H1 (cell line): ENCODE measurements around the gene AMZ1. TPM values are rescaled to one million over a fixed set of nuclear protein-coding genes. Genes with fewer than 3 reads are reported as not detected.

Source experiments
- CTCF ChIA-PET: fragments of 300-600 bp; sonication (Branson Sonifier 250); formaldehyde crosslinking; loops from one replicate; lab custom pipeline; 2021; ENCODE audit not compliant: partially characterized antibody; lab: Charles Lee
- POLR2A ChIA-PET: fragments of 300-600 bp; sonication (Branson Sonifier 250); formaldehyde crosslinking; loops from one replicate; lab custom pipeline; 2021; ENCODE audit warnings: inconsistent platforms; ENCODE audit not compliant: partially characterized antibody; lab: Charles Lee
- DNase-seq, 2 experiments: peaks; one replicate each; pipeline versions ENCODE4 v3.0.0 to v3.0.0-alpha.2; 2010 to 2022; ENCODE audit warnings: low spot score in 2 of 2, low read depth in 1 of 2, mixed read lengths in 1 of 2
- FAIRE-seq: peaks from 2 replicates; lab custom pipeline; 2011; peaks lifted over from hg19 to GRCh38; lab: Jason Lieb, UNC
- H2AFZ ChIP-seq: 2 replicates; pipeline ENCODE4 v1.8.1; 2012; ENCODE audit warnings: low read length, inconsistent platforms
- H2AK5ac ChIP-seq: 2 replicates; pipeline ENCODE4 v1.6.1; 2013; ENCODE audit warnings: low read depth, low read length
- H2BK120ac ChIP-seq: replicated peaks from 2 replicates; pipeline ENCODE3; 2013; ENCODE audit warnings: low read depth, low read length, inconsistent platforms
- H2BK12ac ChIP-seq: 2 replicates; pipeline ENCODE4 v1.6.1; 2013; ENCODE audit warnings: low read depth, low read length
- H2BK15ac ChIP-seq: 2 replicates; pipeline ENCODE4 v1.6.1; 2013; ENCODE audit warnings: low read length
- H2BK20ac ChIP-seq: 2 replicates; pipeline ENCODE4 v1.6.1; 2013; ENCODE audit warnings: low read length
- H2BK5ac ChIP-seq: 2 replicates; pipeline ENCODE4 v1.6.1; 2013; ENCODE audit warnings: low read depth, low read length
- H3K14ac ChIP-seq: 2 replicates; pipeline ENCODE4 v1.6.1; 2013; ENCODE audit warnings: inconsistent platforms; ENCODE audit not compliant: insufficient read length
- H3K18ac ChIP-seq: 2 replicates; pipeline ENCODE4 v1.6.1; 2013; ENCODE audit warnings: low read length; ENCODE audit errors: extremely low read depth
- H3K23ac ChIP-seq: 2 replicates; pipeline ENCODE4 v1.6.1; 2013; ENCODE audit warnings: inconsistent platforms; ENCODE audit not compliant: insufficient read length
- H3K23me2 ChIP-seq: 2 replicates; pipeline ENCODE4 v1.6.1; 2013; ENCODE audit warnings: low read depth, low read length
- H3K27ac ChIP-seq: 2 replicates; pipeline ENCODE4 v1.6.1; 2011; ENCODE audit warnings: low read depth, low read length, inconsistent platforms
- H3K27me3 ChIP-seq, 4 experiments: replicated peaks in 1 of 4; 1 replicate in 1 of 4; 2 replicates in 3 of 4; pipeline versions ENCODE4 v1.6.1 to v1.8.1; 2011 to 2013; ENCODE audit warnings: low read length in 3 of 4, mild to moderate bottlenecking in 3 of 4, inconsistent platforms in 2 of 4, mixed read lengths in 2 of 4, moderate library complexity in 1 of 4; ENCODE audit not compliant: control insufficient read depth in 3 of 4, insufficient read depth in 3 of 4; ENCODE audit errors: extremely low read depth in 1 of 4
- H3K36me3 ChIP-seq, 4 experiments: 2 replicates each; pipeline versions ENCODE4 v1.6.1 to v1.8.1; 2011 to 2013; ENCODE audit warnings: mild to moderate bottlenecking in 4 of 4, low read length in 3 of 4, moderate library complexity in 2 of 4, control low read depth in 1 of 4, inconsistent platforms in 1 of 4; ENCODE audit not compliant: insufficient read depth in 4 of 4, control insufficient read depth in 2 of 4
- H3K4ac ChIP-seq: replicated peaks from 2 replicates; pipeline ENCODE3; 2013; ENCODE audit warnings: low read length, low read depth, mixed read lengths, inconsistent platforms; ENCODE audit not compliant: insufficient read length
- H3K4me1 ChIP-seq, 4 experiments: replicated peaks in 1 of 4; 1 replicate in 1 of 4; 2 replicates in 3 of 4; pipeline versions ENCODE4 v1.6.1 to v1.8.1; 2011 to 2013; ENCODE audit warnings: low read length in 3 of 4, inconsistent platforms in 2 of 4, mixed read lengths in 1 of 4; ENCODE audit not compliant: insufficient read depth in 4 of 4, control insufficient read depth in 3 of 4
- H3K4me2 ChIP-seq, 2 experiments: 2 replicates each; pipeline versions ENCODE4 v1.6.1 to v1.8.1; 2011 to 2013; ENCODE audit warnings: low read depth in 2 of 2, low read length in 2 of 2, control low read depth in 1 of 2, inconsistent platforms in 1 of 2, mild to moderate bottlenecking in 1 of 2; ENCODE audit not compliant: insufficient read depth in 1 of 2
- H3K4me3 ChIP-seq, 4 experiments: fragments of 200-600, 300-600 bp in 1 of 4; sonication (generic), shearing (Covaris generic), sonication (Bioruptor Twin) in 1 of 4; 2 replicates each; pipeline versions ENCODE4 v1.5.1 to v1.8.1; 2011 to 2016; ENCODE audit warnings: low read length in 4 of 4, low read depth in 3 of 4, control low read depth in 2 of 4, inconsistent platforms in 2 of 4, mild to moderate bottlenecking in 2 of 4, mixed read lengths in 1 of 4, moderate library complexity in 1 of 4; ENCODE audit not compliant: insufficient read depth in 2 of 4; ENCODE audit errors: extremely low read depth in 1 of 4
- H3K56ac ChIP-seq: replicated peaks from 2 replicates; pipeline ENCODE3; 2013; ENCODE audit warnings: low read depth, mild to moderate bottlenecking, mixed read lengths, low read length, inconsistent platforms; ENCODE audit not compliant: insufficient read length
- H3K79me1 ChIP-seq: 2 replicates; pipeline ENCODE4 v1.6.1; 2013; ENCODE audit warnings: low read depth, low read length, control low read depth
- H3K79me2 ChIP-seq, 2 experiments: 2 replicates each; pipeline versions ENCODE4 v1.6.1 to v1.8.1; 2012 to 2013; ENCODE audit warnings: low read length in 2 of 2, mild to moderate bottlenecking in 2 of 2, inconsistent platforms in 1 of 2; ENCODE audit not compliant: insufficient read depth in 2 of 2, control insufficient read depth in 1 of 2
- H3K9ac ChIP-seq, 4 experiments: replicated peaks in 1 of 4; 1 replicate in 1 of 4; 2 replicates in 3 of 4; pipeline versions ENCODE4 v1.6.1 to v1.8.1; 2011 to 2013; ENCODE audit warnings: low read depth in 3 of 4, low read length in 3 of 4, control low read depth in 2 of 4, mild to moderate bottlenecking in 2 of 4, moderate library complexity in 2 of 4, inconsistent platforms in 1 of 4; ENCODE audit errors: extremely low read depth in 1 of 4
- H3K9me3 ChIP-seq, 2 experiments: 2 replicates each; pipeline versions ENCODE4 v1.6.1 to v1.8.1; 2012 to 2013; ENCODE audit warnings: mild to moderate bottlenecking in 2 of 2, moderate library complexity in 2 of 2, control low read depth in 1 of 2, inconsistent platforms in 1 of 2, low read depth in 1 of 2, low read length in 1 of 2, mixed read lengths in 1 of 2; ENCODE audit not compliant: insufficient read depth in 2 of 2
- H4K20me1 ChIP-seq, 2 experiments: replicated peaks in 1 of 2; 2 replicates each; pipeline versions ENCODE3 to v1.8.1; 2011 to 2013; ENCODE audit warnings: inconsistent platforms in 2 of 2, low read length in 2 of 2, mild to moderate bottlenecking in 1 of 2; ENCODE audit not compliant: insufficient read depth in 2 of 2, control insufficient read depth in 1 of 2
- H4K5ac ChIP-seq: 2 replicates; pipeline ENCODE4 v1.6.1; 2013; ENCODE audit warnings: low read length, low read depth, mixed read lengths, inconsistent platforms; ENCODE audit not compliant: insufficient read length
- H4K8ac ChIP-seq: 2 replicates; pipeline ENCODE4 v1.8.0; 2013; ENCODE audit warnings: mild to moderate bottlenecking, moderate library complexity, low read length, inconsistent platforms; ENCODE audit not compliant: insufficient read depth; ENCODE audit errors: extremely low read depth
- H4K91ac ChIP-seq: replicated peaks from 2 replicates; pipeline ENCODE3; 2013; ENCODE audit warnings: low read length, mixed read lengths, inconsistent platforms; ENCODE audit not compliant: insufficient read length
- CHD2 ChIP-seq: IDR thresholded peaks from 2 replicates; pipeline ENCODE4 v1.6.1; 2012; ENCODE audit warnings: low read length, improper control_type of control experiment
- CTCF ChIP-seq, 3 experiments: IDR thresholded peaks; 1 replicate in 2 of 3; 2 replicates in 1 of 3; pipeline versions ENCODE4 v1.5.1 to v1.6.1; 2011; ENCODE audit warnings: low read length in 3 of 3, mild to moderate bottlenecking in 3 of 3, inconsistent platforms in 2 of 3, low read depth in 1 of 3, moderate library complexity in 1 of 3; ENCODE audit not compliant: insufficient read depth in 1 of 3; ENCODE audit errors: control extremely low read depth in 1 of 3
- GABPA ChIP-seq: IDR thresholded peaks from 2 replicates; pipeline ENCODE4 v1.6.1; 2011; ENCODE audit warnings: mild to moderate bottlenecking, low read length, moderate library complexity, borderline replicate concordance; ENCODE audit not compliant: insufficient read depth
- NRF1 ChIP-seq: IDR thresholded peaks from 2 replicates; pipeline ENCODE4 v1.6.1; 2011; ENCODE audit warnings: mild to moderate bottlenecking, low read depth, low read length, improper control_type of control experiment
- RAD21 ChIP-seq, 2 experiments: IDR thresholded peaks in 1 of 2; conservative IDR thresholded peaks in 1 of 2; 2 replicates each; pipeline ENCODE4 v1.6.1; 2011; ENCODE audit warnings: low read depth in 2 of 2, low read length in 2 of 2, improper control_type of control experiment in 1 of 2, inconsistent platforms in 1 of 2, mild to moderate bottlenecking in 1 of 2, moderate library complexity in 1 of 2
- YY1 ChIP-seq: IDR thresholded peaks from 2 replicates; pipeline ENCODE4 v1.6.1; 2011; ENCODE audit warnings: low read depth, mild to moderate bottlenecking, low read length
- WGBS, 2 experiments: shearing (Covaris generic) in 1 of 2; methylation state at CpG; one replicate each; pipeline versions ENCODE4 v1.1.6 to v1.1.7; 2013 to 2015; ENCODE audit warnings: low lambda C conversion rate in 2 of 2, mixed read lengths in 2 of 2, inconsistent platforms in 1 of 2, low coverage in 1 of 2, missing lambda C conversion rate in 1 of 2; ENCODE audit not compliant: insufficient replicate concordance in 2 of 2, insufficient coverage in 1 of 2, insufficient read length in 1 of 2; ENCODE audit errors: extremely low coverage in 1 of 2, missing lambda C conversion rate in 1 of 2; 5-methylcytosine and 5-hydroxymethylcytosine counted together
- polyA plus RNA-seq, 7 experiments: library from polyadenylated mRNA; depleted of rRNA in 3 of 7; stranded (reverse) in 5 of 7; unstranded in 2 of 7; fragments of >200 nt in 5 of 7; fragments of 200-250 nt in 2 of 7; gene quantifications; 1 replicate in 5 of 7; 2 replicates in 1 of 7; 4 replicates in 1 of 7; pipeline versions ENCODE4 v1.2.1 to v1.2.3, GENCODE V29; 2011 to 2013; ENCODE audit warnings: missing spikeins in 2 of 7, mixed read lengths in 2 of 7
- total RNA-seq: library from RNA; stranded (reverse); fragmentation: NEBNext Ultra II Directional; extraction: Animal tissue kit (Norgen Biotek cat#: 25700); gene quantifications from 2 replicates; pipeline ENCODE4 v1.2.1, GENCODE V29; 2021

Gene AMZ1
- total and polyA plus RNA-seq, 2 of the 8 experiments (the other 6 are each of a cell fraction or from before 2014, with no cell fraction given) = 0.59 to 1.4 TPM

- H2BK5ac ChIP-seq = no peak overlapping the region
- H3K79me2 ChIP-seq = no peaks in the 10 kb centered on the region
- no peak overlapping the region for H3K23ac ChIP-seq
- H3K4ac ChIP-seq = no peak overlapping the region
- peak; percentile 84 to 88 for TF ChIP-seq RAD21 (IDR thresholded peaks at IDR 0.05 in 1 of 2, conservative IDR thresholded peaks at IDR 0.05 in 1 of 2; ENCODE audit: low read depth in 2 of 2, low read length in 2 of 2)
- TF ChIP-seq YY1 = peak; percentile 69
- TF ChIP-seq CHD2 = no peak
- peak; percentile 85 to 89 (median 86) for TF ChIP-seq CTCF (IDR thresholded peaks at IDR 0.05; ENCODE audit: control extremely low read depth in 1 of 3, insufficient read depth in 1 of 3, low read depth in 1 of 3, low read length in 3 of 3)
- no peak for TF ChIP-seq NRF1
- peak; percentile 63; the same call in 1 of the 2 replicates for TF ChIP-seq GABPA
- peak overlapping the region; percentile 55; the same call in 1 of the 2 replicates for H2BK12ac ChIP-seq
- no peaks in the 10 kb centered on the region; a peak in 1 of 4 replicates for H3K9me3 ChIP-seq
- ChIA-PET CTCF (interaction anchor here (0.7 to 5.4 kb wide), 32 partner anchors 9 to 748 kb away, joined by 3 to 59 read pairs (median 5); no protein-coding TSS in a partner anchor), POLR2A (interaction anchor here (0.6 to 1.3 kb wide), 2 partner anchors 8 to 128 kb away, joined by 3 to 6 read pairs; no protein-coding TSS in a partner anchor)
- H2AFZ ChIP-seq = peak overlapping the region; percentile 56; the same call in 1 of the 2 replicates
- H4K5ac ChIP-seq = no peak overlapping the region
- H3K56ac ChIP-seq = no peak overlapping the region
- H2BK20ac ChIP-seq = no peak overlapping the region; the same call in 1 of the 2 replicates
- no peaks in the 10 kb centered on the region for H3K4me1 ChIP-seq
- H2BK15ac ChIP-seq = peak overlapping the region; percentile 72; the same call in 1 of the 2 replicates
- no peak overlapping the region for H3K14ac ChIP-seq
- DNase-seq (peak; percentile 46 to 95), FAIRE-seq (no peak)
- H3K4me2 ChIP-seq = no peak overlapping the region
- no peaks in the 10 kb centered on the region for H3K23me2 ChIP-seq
- H3K9ac ChIP-seq = no peak overlapping the region
- H3K4me3 ChIP-seq = no peak overlapping the region
- H3K18ac ChIP-seq = peak overlapping the region; percentile 24; the same call in 1 of the 2 replicates
- peak overlapping the region; percentile 62; the same call in 1 of the 2 replicates for H4K8ac ChIP-seq
- WGBS, 2 experiments = 62% methylated on average over 24 of the region's 27 CpGs; no CpG with 5 or more reads in 1 of the 2 experiments
- H3K36me3 ChIP-seq = no peaks in the 10 kb centered on the region
- H3K79me1 ChIP-seq = no peaks in the 10 kb centered on the region
- peak overlapping the region; percentile 42 for H4K91ac ChIP-seq
- no peak overlapping the region for H3K27ac ChIP-seq
- H4K20me1 ChIP-seq = no peaks in the 10 kb centered on the region
- H2BK120ac ChIP-seq = no peak overlapping the region
- no peak overlapping the region for H2AK5ac ChIP-seq
- no peaks in the 10 kb centered on the region; a peak in 1 of 7 replicates for H3K27me3 ChIP-seq
These were observed 7.1 kb upstream of the AMZ1 start for GRCh38 chr7:2680792-2681490.
